GM21423 (cell line): ENCODE data around the gene ECM1.

Experiments used
- ATAC-seq: cut with Tn5 transposase; IDR thresholded peaks from one replicate; pipeline ENCODE4 v1.9.1; 2021; ENCODE audit warnings: mild to moderate bottlenecking, moderate library complexity; ENCODE audit not compliant: unreplicated experiment

ECM1 gene

DNA sequence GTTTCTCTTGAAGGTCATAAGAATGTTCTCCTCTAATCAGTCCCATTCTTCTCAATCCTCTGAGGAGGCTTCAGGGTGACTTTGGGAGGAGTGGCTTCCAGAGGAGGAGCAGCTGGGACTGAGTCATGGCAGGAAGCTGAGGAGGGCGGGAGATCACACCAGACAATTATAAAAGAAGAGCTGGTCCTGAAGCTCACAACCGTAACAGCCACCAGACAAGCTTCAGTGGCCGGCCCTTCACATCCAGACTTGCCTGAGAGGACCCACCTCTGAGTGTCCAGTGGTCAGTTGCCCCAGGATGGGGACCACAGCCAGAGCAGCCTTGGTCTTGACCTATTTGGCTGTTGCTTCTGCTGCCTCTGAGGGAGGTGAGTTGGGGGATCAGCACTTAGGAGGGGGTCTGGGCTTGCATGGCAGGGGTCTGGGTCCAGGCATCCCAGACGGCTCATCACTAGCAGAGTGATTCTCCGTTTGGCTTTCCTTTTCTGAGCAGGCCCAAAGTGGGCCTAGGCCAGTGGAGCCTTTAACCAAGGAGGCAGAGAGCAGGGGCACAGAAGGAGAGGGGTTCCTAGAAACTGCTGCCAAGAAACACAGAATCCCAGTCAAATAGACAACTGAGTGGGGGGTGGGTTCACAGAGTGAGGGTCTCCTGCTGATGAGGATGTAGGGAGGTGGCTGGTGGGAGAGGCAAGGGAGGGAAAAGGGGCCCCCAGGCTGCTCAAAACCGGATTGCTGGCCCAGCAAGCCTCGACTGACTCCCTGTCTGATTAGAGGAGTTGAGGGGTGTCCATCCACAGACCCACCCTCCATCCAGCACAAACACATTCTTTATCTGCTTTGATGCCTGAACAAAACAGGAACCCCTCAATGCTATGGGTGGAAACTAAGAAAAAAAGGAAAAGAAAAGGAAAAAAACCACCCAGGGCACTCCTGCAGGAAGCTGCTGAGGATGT is at the start of gene ECM1:
TSS of gene ECM1 (plus strand) at position 198 of the 953 bp plus-strand sequence. CDS start at position 299, 101 bp downstream.
- no peak for ATAC-seq

DNA sequence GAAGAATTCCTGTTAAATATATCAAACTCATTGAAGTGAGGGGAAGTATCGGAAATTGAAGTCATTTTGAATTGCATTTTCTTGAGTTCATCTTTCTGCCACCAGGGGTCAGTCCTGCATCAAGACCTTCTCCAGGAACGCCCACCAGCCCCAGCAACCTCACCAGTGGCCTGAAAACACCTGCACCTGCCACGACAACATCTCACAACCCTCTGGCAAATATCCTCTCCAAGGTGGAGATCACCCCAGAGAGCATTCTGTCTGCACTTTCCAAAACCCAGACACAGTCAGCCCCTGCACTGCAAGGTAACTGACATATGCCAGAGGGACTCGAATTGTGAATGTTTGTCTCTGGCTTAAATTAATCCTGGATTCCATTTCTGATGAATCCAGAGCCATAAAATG is 43.5 kb upstream of the ECM1 start:
- no peak for ATAC-seq

DNA sequence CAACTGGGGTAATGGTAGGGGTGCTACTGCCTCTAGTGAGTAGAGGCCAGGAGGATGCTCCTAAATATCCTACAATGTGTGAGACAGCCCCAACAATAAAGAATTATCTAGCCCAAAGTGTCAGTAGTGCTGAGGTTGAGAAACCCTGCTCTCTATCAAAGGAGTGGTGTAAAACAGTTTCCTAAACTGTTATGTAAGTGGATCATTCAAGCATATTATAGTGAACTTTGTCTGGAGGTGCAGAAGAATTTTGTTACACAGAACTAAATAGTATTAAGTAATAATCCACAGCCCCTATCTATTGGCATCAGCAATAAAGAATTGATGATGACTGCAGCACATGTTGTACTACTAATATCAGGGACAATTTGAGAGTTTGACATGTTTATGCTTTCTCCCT is 40.9 kb upstream of the ECM1 start:
- ATAC-seq, result no peak

DNA sequence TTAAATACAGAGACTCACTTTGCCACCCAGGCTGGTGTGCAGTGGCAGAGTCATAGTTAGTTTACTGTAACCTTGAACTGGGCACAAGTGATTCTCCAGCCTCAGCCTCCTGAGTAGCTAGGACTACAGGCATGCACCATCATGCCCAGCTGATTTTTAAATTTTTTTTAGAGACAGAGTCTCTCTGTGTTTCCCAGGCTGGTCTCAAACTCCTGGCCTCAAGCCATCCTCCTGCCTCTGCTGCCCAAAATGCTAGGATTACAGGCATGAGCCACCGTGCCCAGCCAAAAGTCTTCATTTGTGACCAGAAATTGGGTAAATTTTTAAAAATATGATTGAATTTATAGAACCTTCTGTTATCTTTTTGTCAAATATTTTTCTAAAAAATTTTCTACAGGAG is 38.6 kb upstream of the ECM1 start:
- no peak for ATAC-seq

DNA sequence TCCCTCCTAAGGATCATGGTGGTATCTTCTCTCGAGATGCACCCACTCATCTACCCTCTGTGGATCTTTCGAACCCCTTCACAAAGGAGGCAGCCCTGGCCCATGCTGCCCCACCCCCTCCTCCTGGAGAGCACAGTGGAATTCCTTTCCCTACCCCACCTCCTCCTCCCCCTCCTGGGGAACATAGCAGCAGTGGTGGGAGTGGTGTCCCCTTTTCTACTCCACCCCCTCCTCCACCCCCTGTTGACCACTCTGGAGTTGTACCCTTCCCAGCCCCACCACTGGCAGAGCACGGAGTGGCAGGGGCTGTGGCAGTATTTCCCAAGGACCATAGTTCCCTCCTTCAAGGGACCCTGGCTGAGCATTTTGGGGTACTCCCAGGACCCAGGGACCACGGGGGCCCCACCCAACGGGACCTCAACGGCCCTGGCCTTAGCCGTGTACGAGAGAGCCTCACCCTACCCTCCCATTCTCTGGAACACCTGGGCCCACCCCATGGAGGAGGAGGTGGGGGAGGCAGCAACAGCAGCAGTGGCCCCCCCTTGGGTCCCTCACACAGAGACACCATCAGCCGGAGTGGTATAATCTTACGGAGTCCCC is 35.2 kb upstream of the ECM1 start:
- ATAC-seq, result no peak

DNA sequence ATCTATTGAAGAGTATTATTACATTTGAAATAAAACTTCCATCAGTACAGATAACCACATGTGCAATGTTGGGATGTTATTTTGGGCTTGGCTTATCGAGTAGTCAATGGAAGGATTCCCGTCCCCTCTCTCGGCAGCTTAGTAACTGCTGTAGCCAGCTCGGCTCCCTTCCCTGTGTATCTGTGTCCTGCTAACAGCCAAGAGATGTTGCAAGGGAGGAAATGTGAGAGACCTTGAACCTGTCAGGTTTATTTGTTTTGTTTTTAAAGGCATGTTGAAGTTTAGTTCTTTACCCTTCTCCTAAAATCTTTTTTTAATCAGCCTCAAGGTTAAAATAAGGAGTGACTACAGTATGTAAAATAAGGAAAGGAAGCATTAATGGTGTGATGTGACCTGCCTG is 34.2 kb upstream of the ECM1 start:
- ATAC-seq, result no peak

DNA sequence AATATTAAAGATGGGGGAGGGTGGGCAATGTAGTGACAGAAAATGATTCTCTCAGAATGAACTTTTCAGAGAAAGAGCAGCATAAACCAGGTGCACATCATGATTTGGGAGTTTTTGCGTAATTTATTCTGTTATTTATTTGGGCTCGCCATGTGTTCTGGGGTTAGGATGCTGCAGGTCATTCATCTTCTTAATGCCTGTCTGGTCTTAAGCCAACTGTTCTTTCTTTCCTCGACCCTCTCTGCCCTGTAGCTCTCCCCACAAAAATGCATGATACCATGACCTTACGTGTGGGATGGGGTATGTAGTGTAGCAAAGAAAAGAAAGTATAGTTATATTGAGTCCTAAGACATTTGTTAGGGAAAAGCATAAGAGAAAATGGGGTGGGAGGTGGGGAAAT is 33.0 kb upstream of the ECM1 start:
- ATAC-seq, result no peak

DNA sequence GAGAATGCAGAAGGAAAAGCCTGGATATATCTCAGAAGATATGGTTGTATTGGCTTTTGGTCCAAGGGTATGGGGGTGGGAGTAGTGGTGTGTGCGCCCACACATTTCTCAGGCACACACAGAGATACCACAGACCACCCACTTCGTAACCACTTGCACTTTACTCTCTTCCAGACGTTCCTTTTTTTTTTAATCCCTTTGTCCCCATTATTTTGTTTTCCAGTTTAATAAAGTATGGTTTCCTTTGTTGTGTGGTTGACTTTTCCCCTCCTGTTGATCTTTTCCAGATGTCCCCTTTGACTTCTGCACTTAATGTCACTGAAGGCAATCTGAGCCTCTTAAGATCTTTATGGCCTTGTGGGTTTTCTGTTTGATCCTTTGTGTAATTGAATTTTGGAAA is 31.2 kb upstream of the ECM1 start:
- ATAC-seq, result no peak

DNA sequence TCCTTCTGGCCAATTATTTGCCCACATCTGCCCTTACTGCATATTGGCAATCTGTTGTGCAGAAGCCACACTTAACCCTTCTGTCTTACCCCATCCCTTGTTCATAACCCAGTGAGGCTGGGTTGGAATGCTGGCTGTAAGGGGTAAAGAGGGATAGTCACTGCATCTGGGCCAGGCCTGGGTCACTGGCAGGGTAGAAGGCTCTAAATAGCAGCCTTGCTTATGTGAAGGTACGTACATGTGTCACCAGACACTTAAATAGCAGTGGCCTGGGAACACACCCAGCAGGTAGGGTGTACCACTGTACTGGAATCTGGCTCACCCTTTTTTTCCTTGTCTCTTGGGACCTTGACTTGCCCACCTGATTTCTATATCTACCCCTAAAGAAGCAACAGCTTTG is 30.6 kb upstream of the ECM1 start:
- ATAC-seq, result no peak

DNA sequence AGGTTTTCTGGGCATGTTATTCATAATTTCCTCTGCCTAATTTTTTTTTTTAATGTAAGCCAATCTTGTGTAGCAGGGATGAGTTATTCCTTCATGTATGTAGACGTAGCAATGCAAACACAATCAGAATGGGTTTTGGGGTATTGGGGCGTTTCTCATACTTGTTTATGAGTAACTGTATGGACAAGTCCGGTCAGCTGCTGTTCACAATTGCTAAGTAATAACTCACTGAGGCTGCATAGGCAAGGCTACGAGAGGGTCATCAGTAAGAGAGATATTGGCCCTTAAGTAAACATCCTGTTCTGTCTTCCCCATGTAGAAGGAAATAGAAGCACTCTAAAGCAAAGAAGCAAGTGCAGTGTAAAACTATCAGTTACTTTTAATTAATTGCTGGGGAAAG is 30.2 kb upstream of the ECM1 start:
- no peak for ATAC-seq

DNA sequence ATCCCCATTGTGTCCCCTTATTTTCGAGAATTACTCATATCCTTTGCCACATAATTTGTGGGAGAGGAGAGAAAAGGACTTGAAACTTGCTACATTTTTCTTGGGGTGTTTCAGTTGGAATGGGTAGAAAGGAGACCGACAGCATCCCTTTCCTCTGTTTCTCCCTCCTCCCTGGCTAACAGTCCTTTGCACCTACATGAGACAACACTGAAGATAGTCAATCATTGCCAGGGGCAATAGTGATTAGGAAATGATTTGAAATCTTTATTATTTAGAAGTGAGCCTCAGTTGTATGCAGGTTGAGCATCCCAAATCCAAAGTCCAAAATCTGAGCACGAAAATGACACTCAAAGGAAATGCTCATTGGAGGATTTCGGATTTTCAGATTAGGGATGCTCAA is 28.5 kb upstream of the ECM1 start:
- no peak for ATAC-seq

DNA sequence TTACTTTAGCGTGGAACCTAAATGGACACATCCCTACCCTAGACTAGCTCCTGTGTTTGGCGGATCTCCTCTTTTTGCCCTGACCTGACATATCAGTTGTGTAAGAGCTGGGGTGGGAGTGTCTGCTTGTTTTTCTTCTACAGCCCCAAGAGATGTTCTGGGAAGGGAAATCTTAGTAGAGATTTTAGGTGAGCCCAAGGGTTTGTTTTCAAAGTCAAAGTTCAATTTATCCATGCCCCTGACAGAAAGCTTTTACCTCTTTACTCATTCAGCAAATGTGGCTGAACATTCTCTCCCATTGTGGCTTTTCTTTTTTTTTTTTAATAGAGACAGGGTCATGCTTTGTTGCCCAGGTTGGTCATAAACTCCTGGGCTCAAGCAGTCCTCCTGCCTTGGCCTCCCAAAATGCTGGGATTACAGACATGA is 28.0 kb upstream of the ECM1 start:
- ATAC-seq, result no peak

DNA sequence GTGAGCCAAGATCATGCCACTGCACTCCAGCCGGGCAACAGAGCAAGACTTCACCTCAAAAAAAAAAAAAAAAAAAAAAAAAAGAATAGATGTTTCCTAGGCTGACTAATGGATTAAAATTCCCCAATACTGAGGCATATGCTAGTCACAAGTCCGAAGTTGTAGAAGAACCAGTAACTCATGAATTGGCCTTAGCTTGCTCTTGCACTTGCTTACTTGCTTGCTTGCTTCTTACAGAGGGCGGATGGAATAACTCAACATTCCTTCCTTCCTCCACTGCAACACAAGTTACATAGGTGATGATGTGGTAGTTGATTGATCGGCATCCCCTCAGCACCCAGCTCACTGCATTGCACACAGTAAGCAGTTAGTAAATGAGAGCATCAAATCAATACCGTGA is 23.5 kb upstream of the ECM1 start:
- no peak for ATAC-seq

DNA sequence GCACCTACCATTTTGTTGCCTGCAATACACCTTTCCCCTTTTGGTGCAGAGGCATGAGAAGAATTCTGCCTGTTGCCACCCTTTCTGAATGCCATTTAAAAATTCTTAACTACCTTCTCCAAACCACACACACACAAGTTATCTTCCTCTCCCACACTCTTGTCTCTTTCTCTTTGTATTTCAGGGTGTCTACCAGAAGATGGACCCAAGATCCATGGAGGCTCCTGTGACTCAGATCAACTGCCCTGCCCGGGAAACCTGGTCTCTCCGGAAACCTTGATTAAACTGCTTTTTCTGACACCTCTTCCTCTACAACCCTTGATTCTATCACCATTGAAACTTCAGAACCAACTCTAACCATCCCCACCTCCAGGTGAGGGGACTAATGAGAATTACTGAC is 23.0 kb upstream of the ECM1 start:
- ATAC-seq, result no peak

DNA sequence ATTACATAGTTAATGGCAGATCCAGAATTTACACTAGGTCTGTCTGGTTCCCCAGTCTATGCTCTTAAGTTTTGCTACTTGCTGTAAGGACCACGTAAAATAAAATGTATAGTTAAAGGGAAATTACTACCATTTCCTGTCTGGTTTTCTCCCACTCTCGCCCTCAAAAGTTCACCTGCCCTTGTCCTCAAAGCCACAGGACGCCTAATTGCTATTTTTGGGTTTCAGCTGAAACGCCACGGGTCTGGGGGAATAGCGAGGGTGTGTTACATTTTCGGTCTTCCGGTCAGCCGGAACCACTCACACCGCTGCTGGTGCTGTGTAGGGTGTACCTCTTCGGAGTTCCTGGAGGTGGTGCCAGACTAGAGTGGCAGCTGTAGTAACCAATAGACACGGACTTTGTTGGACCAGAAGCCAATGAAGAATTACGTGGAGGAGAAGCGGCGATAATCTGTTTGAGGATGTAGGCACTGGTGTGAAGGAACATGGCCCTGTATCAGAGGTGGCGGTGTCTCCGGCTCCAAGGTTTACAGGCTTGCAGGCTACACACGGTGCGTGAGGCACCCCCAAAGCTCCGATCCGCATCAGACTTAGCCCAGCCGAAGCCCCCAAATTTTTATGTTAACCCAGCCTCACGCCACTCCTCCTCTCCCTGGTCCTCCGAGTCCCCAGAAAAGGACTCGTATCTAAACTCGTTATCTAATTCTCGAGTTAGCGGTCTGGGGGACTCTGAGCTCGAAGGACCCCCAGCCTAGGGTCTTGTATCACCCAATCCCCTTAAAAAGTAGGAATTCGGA is 20.7 kb upstream of the ECM1 start, which contains the start of gene TARS2:
TSS of gene TARS2 (plus strand) at position 454 of the 797 bp plus-strand sequence. CDS start at position 486, 32 bp downstream.
- peak; percentile 99 for ATAC-seq

DNA sequence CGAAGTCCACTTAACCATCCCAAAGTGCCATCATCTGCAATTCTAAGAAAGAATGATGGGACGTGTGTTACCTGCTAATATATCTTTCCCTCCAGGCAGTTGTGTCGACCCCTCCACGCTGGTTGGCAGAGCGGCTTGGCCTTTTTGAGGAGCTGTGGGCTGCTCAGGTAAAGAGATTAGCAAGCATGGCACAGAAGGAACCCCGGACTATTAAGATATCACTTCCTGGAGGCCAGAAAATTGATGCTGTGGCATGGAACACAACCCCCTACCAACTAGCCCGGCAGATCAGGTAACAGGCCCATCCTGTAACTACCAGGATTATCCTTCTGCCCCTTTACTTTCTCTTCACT is 20.2 kb upstream of the ECM1 start:
- ATAC-seq, result no peak

DNA sequence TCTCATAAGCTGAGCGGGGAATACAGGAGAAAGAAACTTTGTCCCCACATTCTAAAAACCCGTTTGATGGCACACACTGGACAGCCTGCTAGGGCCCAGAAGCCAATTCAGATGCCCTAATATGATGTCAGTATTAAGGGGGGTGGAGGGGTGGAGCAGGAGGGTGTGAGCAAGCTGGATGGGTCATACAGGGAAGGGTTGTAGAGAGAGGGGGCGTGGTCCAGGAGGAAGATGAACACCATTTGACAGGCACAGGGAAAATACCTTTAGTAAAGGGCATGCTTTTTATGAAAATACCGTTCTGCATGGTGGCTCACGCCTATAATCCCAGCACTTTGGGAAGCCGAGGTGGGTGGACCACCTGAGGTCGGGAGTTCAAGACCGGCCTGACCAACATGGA is 14.7 kb upstream of the ECM1 start:
- ATAC-seq, result no peak

DNA sequence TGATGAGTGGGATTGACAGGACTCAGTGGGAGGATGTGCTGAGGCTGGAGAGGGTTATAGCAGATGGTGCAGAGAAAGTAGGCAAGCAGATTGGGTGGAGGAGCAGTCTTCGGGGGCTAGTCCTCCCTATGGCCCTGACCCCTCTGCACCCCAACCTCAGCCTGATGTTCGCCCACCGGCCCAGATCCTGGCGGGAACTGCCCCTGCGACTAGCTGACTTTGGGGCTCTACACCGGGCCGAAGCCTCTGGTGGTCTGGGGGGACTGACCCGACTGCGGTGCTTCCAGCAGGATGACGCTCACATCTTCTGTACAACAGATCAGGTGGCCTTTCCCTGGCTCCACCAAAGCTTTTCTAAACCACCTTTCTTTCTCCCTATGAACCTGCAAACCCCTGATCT is 9.6 kb upstream of the ECM1 start:
- no peak for ATAC-seq

DNA sequence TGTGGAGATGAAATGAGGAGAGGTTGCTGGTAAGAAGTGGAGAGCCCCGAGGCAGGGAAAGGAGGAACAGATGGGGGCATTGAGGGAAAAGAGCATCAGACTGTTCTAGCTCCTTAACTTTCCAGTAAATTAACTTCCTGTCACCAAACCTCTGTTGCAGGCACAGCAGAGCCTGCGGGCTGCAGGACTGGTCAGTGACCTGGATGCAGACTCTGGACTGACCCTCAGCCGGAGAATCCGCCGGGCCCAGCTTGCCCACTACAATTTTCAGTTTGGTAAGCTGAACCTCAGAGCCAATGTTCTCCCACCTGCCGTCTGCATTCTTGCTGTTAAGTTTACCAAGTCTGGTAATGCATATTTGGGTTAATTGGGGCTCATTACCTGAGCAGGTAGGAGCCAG is 2.5 kb upstream of the ECM1 start:
- no peak for ATAC-seq

DNA sequence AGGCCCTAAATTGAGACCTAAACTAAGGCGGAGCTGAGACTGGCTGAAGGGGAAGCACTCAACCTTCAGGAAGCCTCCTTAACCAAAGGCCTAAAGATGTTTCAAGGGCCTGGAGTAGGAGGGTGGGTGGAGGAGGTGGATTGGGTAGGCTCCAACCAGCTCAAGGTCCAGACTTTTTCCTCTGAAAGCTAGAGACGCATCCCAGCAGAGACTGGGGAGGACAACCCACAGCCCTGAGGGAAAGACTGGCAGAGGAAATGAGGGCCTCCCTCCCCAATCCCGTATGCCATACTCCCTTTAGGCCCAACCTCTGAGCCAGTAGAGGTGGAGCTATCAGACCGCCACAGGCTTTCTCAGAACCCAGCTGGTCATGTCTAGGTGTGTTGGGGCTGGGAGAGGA is 1.1 kb downstream of the ECM1 start:
- ATAC-seq, result no peak

DNA sequence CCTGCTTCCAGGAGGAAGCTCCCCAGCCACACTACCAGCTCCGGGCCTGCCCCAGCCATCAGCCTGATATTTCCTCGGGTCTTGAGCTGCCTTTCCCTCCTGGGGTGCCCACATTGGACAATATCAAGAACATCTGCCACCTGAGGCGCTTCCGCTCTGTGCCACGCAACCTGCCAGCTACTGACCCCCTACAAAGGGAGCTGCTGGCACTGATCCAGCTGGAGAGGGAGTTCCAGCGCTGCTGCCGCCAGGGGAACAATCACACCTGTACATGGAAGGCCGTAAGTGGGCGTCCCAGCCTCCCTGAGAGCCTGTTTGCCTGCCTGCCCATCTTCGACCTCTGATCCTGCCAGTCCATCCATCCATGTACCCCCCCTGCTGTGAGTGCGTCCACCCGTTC is 3.6 kb downstream of the ECM1 start:
- no peak for ATAC-seq
